Measurements from ENCODE around the gene ADAMTSL3.
"Not testable (repeated sequence)": the region's sequence is repeated elsewhere in the genome, so short reads cannot be mapped to it uniquely, and the experiment has no call there.

ADAMTSL3 gene

GRCh38 chr15:83694536-83694935 lies 40.6 kb downstream of the ADAMTSL3 start:
- no peak for TF ChIP-seq CTCF (conservative IDR thresholded peaks at IDR 0.05)
- no peak overlapping the region for H3K27ac ChIP-seq

DNA sequence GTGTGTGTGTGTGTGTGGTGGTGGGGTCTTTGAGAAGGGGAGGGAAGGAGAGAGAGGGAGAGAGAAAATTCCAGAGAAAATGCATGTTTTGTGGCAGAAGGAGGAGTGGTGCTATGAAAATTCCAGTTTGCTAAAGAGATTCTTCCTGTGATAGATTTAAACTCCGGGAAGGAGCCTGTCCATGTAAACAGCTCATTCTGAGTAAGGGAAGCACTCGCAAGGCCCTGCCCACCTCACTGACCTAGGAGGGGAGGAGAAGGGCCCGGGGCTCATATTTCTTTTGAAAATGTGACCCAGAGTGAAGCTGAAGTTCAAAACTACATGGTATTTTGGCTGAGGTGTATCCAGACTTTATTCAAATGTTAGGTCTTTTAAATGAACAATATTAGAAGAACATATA lies 41.3 kb downstream of the ADAMTSL3 start:
- no peak for TF ChIP-seq CTCF (conservative IDR thresholded peaks at IDR 0.05)
- no peak overlapping the region for H3K27ac ChIP-seq

GRCh38 chr15:83695901-83696425 lies 42.0 kb downstream of the ADAMTSL3 start:
- H3K27ac ChIP-seq: no peak overlapping the region
- TF ChIP-seq CTCF (conservative IDR thresholded peaks at IDR 0.05): no peak

DNA sequence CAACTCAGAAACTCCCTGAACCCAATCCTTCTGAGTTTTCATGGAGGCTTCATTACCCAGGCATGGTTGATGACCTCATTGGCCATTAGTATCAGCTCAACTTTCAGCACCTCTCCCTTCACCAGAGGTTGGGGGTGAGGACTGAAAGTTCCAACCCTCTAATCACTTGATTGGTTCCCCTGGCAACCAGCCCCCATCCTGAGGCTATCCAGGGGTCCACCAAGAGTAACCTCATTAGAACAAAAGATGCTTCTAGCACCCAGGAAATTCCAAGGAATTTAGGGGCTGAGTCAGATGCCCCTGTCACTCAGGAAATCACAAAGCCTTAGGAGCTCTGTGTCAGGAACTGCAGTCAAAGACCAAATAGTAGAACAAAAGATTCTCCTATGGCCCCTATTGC lies 43.8 kb downstream of the ADAMTSL3 start:
- H3K27ac ChIP-seq: no peak overlapping the region
- TF ChIP-seq CTCF (conservative IDR thresholded peaks at IDR 0.05): no peak

GRCh38 chr15:83698294-83698693 lies 44.4 kb downstream of the ADAMTSL3 start:
- H3K27ac ChIP-seq: no peak overlapping the region
- TF ChIP-seq CTCF (conservative IDR thresholded peaks at IDR 0.05): no peak

DNA sequence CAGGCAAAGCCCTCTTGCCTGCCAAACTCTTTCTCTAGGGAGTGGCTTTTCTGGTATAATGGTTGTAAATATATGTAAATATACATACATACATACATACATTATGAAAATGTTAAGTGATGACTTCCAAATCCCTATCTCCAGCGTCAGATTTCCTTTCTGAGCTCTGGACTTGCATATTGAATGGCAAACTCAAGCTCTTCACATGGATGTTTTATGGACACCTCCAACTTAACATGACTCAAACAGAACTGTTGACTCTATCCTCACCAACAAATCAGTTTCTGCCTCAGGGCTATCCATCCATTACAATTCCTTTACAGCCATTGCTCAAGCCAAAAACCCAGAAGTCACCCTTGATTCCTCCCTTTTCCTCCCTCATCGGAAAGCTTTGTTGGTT lies 45.1 kb downstream of the ADAMTSL3 start:
- TF ChIP-seq CTCF (conservative IDR thresholded peaks at IDR 0.05): no peak
- H3K27ac ChIP-seq: no peak overlapping the region

- no peak overlapping the region for H3K27ac ChIP-seq
- TF ChIP-seq CTCF (conservative IDR thresholded peaks at IDR 0.05): no peak
Observed at GRCh38 chr15:83700082-83700481, 46.2 kb downstream of the ADAMTSL3 start.

DNA sequence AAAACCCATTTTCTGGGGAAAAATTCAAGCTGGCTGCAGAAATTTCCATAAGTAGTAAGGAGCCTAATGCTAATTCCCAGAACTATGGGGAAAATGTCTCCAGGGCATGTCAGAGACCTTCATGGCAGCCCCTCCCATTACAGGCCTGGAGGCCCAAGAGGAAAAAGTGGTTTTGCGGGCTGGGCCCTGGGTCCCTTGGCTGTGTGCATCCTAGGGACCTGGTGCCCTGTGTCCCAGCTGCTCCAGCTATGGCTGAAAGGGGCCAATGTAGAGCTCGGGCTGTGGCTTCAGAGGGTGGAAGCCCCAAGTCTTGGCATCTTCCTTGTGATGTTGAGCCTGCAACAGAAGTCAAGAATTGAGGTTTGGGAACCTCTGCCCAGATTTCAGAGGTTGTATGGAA lies 48.4 kb downstream of the ADAMTSL3 start:
- H3K27ac ChIP-seq: not testable (repeated sequence)
